A549 treated with Hydrocortisone at 1 μM for 4 hours (cell line): ENCODE results near the gene CDS1. TPM values are rescaled to one million over a fixed set of nuclear protein-coding genes. Genes with fewer than 3 reads are reported as not detected.

Source experiments
- total RNA-seq: library from RNA; stranded (reverse); fragments of 200-300 nt; extraction: Qiagen RNA extraction; gene quantifications from 5 replicates; pipeline ENCODE4 v1.2.3, GENCODE V29; 2022

CDS1 gene
- total RNA-seq, result 0.39 to 0.67 TPM (median 0.61 TPM) in 5 replicates

DNA sequence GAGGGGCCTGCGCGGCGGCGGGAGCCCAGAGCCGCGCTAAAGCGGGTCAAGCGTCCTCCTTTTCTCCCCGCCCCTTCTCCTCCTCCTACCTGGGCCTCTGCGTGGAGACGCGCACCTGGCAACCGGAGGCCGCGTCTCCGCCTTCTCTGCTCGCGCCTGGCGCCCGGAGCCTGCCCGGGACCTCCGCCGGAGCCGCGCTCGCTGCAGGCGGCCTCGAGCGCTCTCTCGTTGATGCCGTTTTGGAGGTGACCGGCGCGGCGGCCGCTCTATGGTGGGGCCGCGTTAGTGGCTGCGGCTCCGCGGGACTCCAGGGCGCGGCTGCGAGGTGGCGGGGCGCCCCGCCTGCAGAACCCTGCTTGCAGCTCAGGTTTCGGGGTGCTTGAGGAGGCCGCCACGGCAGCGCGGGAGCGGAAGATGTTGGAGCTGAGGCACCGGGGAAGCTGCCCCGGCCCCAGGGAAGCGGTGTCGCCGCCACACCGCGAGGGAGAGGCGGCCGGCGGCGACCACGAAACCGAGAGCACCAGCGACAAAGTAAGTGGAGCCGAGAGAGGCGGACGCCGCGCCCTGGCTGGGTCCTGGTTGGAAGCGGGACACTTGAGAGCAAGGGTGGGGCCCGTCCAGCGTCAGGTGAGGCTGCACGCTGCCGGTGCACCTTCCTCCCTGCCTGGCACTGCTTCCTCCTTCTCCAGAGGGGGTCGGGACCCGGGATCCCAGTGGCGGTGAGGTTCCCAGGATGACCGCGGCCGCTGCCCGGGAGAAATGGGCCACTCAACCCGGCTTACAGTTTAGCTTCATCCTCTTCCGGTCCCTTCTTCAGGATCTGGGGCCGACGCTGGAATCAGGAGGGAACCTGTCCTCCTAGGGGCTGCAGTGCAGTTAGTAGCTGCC is at the start of gene CDS1:
TSS of gene CDS1 (plus strand) at position 140 of the 888 bp plus-strand sequence. CDS start at position 415, 275 bp downstream.

Other genes with a start within 250 kb of the CDS1 start
- gene NKX6-1, start 83.8 kb upstream of the CDS1 start, total RNA-seq, result 0.32 to 0.47 TPM (median 0.41 TPM) in 5 replicates